ENCODE results near the gene SPEG. TPM values are rescaled to one million over a fixed set of nuclear protein-coding genes. Genes with fewer than 3 reads are reported as not detected.

The SPEG gene
- total RNA-seq, 2 donors from 2014 or later = 2.9 to 3.6 TPM

DNA sequence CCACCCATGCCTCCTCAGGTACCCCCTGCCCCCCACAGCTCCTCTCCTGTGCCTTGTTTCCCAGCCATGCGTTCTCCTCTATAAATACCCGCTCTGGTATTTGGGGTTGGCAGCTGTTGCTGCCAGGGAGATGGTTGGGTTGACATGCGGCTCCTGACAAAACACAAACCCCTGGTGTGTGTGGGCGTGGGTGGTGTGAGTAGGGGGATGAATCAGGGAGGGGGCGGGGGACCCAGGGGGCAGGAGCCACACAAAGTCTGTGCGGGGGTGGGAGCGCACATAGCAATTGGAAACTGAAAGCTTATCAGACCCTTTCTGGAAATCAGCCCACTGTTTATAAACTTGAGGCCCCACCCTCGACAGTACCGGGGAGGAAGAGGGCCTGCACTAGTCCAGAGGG, 17.3 kb upstream of the SPEG start:
- Histone ChIP-seq H3K27ac (no peak overlapping the region), H3K36me3 (replicated peaks in 1 of 2; ENCODE audit: insufficient read depth in 1 of 2, low read depth in 2 of 2) (no peaks in the 10 kb centered on the region), H3K27me3 (peaks cover 0 to 12% of the 10 kb centered on the region in 2 donors), H3K4me3 (no peak overlapping the region), H3K9me3 (no peaks in the 10 kb centered on the region), H3K4me1 (peaks cover 10% of the 10 kb centered on the region)
- intact Hi-C loops (cut with DNase I) = no loop called here
- no peak for ATAC-seq
- 75 to 95% methylated on average over 6 to 9 of the region's 9 CpGs for WGBS, 2 donors
- no peak for DNase-seq
- TF ChIP-seq, protein P1, sequence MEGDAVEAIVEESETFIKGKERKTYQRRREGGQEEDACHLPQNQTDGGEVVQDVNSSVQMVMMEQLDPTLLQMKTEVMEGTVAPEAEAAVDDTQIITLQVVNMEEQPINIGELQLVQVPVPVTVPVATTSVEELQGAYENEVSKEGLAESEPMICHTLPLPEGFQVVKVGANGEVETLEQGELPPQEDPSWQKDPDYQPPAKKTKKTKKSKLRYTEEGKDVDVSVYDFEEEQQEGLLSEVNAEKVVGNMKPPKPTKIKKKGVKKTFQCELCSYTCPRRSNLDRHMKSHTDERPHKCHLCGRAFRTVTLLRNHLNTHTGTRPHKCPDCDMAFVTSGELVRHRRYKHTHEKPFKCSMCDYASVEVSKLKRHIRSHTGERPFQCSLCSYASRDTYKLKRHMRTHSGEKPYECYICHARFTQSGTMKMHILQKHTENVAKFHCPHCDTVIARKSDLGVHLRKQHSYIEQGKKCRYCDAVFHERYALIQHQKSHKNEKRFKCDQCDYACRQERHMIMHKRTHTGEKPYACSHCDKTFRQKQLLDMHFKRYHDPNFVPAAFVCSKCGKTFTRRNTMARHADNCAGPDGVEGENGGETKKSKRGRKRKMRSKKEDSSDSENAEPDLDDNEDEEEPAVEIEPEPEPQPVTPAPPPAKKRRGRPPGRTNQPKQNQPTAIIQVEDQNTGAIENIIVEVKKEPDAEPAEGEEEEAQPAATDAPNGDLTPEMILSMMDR (IDR thresholded peaks at IDR 0.05) = no peak
- TF ChIP-seq POLR2A (IDR thresholded peaks at IDR 0.05) = no peak

- no peaks in the 10 kb centered on the region for H3K36me3 ChIP-seq (replicated peaks in 1 of 2; ENCODE audit: insufficient read depth in 1 of 2, low read depth in 2 of 2)
- 10% methylated on average over 92 of the region's 98 CpGs; no CpG with 5 or more reads in 1 of the 2 donors for WGBS, 2 donors
- no peak for TF ChIP-seq POLR2A (IDR thresholded peaks at IDR 0.05)
- TF ChIP-seq, protein P1 (IDR thresholded peaks at IDR 0.05) = no peak
- no peaks in the 10 kb centered on the region for H3K9me3 ChIP-seq
- ATAC-seq = peak; percentile 15
- intact Hi-C loops (cut with DNase I) = no loop called here
- no peak within 1 kb of the TSS for H3K27ac ChIP-seq
- H3K4me1 ChIP-seq = peaks cover 10% of the 10 kb centered on the region
- H3K27me3 ChIP-seq = peaks cover 0 to 12% of the 10 kb centered on the region in 2 donors
- DNase-seq = peak in 1 of 4 donors; percentile 18
- H3K4me3 ChIP-seq = no peak within 1 kb of the TSS
Measured at GRCh38 chr2:219418155-219419011, 16.3 kb upstream of the SPEG start, which contains the start of gene DES. Gene DES, plus strand, starts transcription at chr2:219418377. Its CDS starts 86 bp downstream, at chr2:219418463.

DNA sequence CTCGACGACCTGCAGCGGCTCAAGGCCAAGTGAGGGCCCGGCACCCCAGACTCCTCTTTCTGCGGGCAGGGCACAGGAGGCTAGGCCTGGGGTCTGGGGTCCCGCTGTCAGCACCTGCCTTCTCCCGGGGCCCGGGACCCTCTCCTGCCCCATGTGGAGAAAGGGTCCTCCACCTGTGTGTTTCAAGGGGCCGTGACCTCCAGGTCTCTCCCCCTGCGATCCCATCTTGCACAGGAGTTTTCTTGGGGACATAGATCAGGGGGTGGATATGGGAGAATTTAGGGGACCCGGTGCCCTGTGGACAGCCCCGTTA, 15.7 kb upstream of the SPEG start:
- 49 to 51% methylated on average over 5 to 9 of the region's 12 CpGs for WGBS, 2 donors

GRCh38 chr2:219419331-219420197, 15.1 kb upstream of the SPEG start:
- intact Hi-C loops (cut with DNase I) = no loop called here
- H3K27me3 ChIP-seq = peaks cover 0 to 12% of the 10 kb centered on the region in 2 donors
- H3K9me3 ChIP-seq = no peaks in the 10 kb centered on the region
- no peak for ATAC-seq
- no peak overlapping the region for H3K4me3 ChIP-seq
- WGBS, 2 donors = 70 to 89% methylated on average over 8 to 9 of the region's 9 CpGs
- peaks cover 10% of the 10 kb centered on the region for H3K4me1 ChIP-seq
- H3K36me3 ChIP-seq (replicated peaks in 1 of 2; ENCODE audit: insufficient read depth in 1 of 2, low read depth in 2 of 2) = no peaks in the 10 kb centered on the region
- H3K27ac ChIP-seq = no peak overlapping the region
- DNase-seq = no peak
- no peak for TF ChIP-seq POLR2A (IDR thresholded peaks at IDR 0.05)
- TF ChIP-seq, protein P1 (IDR thresholded peaks at IDR 0.05) = no peak

More for the DNA sequence above, 15.7 kb upstream of the SPEG start:
- DNase-seq (no peak), ATAC-seq (no peak)
- H3K4me1 ChIP-seq = peaks cover 10% of the 10 kb centered on the region
- no peak overlapping the region for H3K4me3 ChIP-seq
- H3K36me3 ChIP-seq (replicated peaks in 1 of 2; ENCODE audit: insufficient read depth in 1 of 2, low read depth in 2 of 2) = no peaks in the 10 kb centered on the region
- TF ChIP-seq POLR2A (IDR thresholded peaks at IDR 0.05) = no peak
- TF ChIP-seq, protein P1 (IDR thresholded peaks at IDR 0.05) = no peak
- no peak overlapping the region for H3K27ac ChIP-seq
- intact Hi-C loops (cut with DNase I) = no loop called here
- H3K27me3 ChIP-seq = peaks cover 0 to 12% of the 10 kb centered on the region in 2 donors
- H3K9me3 ChIP-seq = no peaks in the 10 kb centered on the region

All from body of pancreas (tissue), 4 donors.